Measurements from ENCODE around the gene RHBDF2. TPM values are rescaled to one million over a fixed set of nuclear protein-coding genes. Genes with fewer than 3 reads are reported as not detected.
"Not testable (repeated sequence)": the region's sequence is repeated elsewhere in the genome, so short reads cannot be mapped to it uniquely, and the experiment has no call there.

The RHBDF2 gene
- total RNA-seq, 1 experiment from 2014 or later, result 33.0 TPM

DNA sequence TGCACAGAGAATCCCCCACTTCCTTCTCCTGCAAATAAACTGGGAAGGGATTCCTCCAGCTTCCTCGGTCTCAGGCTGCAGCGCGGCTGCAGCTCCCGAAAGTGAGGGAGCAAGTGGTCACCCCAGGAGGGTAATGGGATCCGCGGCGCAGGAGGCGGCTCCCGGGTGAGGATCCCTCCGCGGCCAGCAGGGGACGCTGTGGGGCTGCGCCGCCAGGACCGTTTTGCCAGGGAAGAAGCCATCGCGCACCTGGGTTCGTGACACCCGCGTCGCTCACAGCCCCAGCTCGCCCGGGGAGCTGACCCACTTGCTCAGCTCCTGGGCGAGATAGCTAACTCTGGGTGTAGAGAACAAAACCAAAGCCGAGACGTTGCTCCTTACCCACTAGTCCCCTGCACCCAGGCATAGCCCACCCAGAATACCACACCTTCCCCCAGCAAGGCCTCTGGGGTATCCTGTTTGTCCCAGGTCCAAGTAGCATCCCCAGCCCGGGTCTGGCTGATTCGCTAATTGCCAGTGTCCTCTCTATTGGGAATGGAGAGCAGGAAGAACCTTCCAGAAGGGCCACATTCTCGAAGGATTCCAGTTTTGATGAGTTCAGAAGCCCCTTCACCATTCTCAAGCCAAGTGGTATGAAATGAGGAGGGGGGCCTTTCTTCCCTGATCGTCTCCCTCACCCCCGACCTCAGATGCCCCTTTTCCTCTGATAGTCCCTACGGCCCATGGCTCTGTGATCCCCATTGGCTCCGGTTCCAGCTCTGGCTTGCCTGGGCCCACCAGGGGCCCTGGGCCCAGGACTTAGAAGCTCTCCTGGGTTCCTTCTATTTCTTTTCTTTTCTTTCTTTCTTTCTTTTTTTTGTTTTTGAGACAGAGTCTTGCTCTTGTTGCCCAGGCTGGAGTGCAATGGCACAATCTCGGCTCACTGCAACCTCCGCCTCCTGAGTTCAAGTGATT lies 22.1 kb upstream of the RHBDF2 start (continued):
- TF ChIP-seq, protein P1, sequence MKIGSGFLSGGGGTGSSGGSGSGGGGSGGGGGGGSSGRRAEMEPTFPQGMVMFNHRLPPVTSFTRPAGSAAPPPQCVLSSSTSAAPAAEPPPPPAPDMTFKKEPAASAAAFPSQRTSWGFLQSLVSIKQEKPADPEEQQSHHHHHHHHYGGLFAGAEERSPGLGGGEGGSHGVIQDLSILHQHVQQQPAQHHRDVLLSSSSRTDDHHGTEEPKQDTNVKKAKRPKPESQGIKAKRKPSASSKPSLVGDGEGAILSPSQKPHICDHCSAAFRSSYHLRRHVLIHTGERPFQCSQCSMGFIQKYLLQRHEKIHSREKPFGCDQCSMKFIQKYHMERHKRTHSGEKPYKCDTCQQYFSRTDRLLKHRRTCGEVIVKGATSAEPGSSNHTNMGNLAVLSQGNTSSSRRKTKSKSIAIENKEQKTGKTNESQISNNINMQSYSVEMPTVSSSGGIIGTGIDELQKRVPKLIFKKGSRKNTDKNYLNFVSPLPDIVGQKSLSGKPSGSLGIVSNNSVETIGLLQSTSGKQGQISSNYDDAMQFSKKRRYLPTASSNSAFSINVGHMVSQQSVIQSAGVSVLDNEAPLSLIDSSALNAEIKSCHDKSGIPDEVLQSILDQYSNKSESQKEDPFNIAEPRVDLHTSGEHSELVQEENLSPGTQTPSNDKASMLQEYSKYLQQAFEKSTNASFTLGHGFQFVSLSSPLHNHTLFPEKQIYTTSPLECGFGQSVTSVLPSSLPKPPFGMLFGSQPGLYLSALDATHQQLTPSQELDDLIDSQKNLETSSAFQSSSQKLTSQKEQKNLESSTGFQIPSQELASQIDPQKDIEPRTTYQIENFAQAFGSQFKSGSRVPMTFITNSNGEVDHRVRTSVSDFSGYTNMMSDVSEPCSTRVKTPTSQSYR (CRISPR knock-in tag; IDR thresholded peaks at IDR 0.05), result no peak
- TF ChIP-seq ZNF671 (CRISPR knock-in tag; IDR thresholded peaks at IDR 0.05), result no peak
- TF ChIP-seq ETV6 (CRISPR knock-in tag; IDR thresholded peaks at IDR 0.05), result peak; percentile 57; the same call in 1 of the 2 replicates
- TF ChIP-seq, protein P2, sequence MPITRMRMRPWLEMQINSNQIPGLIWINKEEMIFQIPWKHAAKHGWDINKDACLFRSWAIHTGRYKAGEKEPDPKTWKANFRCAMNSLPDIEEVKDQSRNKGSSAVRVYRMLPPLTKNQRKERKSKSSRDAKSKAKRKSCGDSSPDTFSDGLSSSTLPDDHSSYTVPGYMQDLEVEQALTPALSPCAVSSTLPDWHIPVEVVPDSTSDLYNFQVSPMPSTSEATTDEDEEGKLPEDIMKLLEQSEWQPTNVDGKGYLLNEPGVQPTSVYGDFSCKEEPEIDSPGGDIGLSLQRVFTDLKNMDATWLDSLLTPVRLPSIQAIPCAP (CRISPR knock-in tag; IDR thresholded peaks at IDR 0.05), result no peak
- TF ChIP-seq ATF3 (CRISPR knock-in tag; conservative IDR thresholded peaks at IDR 0.05), result no peak
- no peak for TF ChIP-seq ZNF416 (CRISPR knock-in tag; IDR thresholded peaks at IDR 0.05)
- TF ChIP-seq E2F4 (CRISPR knock-in tag; IDR thresholded peaks at IDR 0.05; ENCODE audit: borderline replicate concordance, low read depth), result no peak

DNA sequence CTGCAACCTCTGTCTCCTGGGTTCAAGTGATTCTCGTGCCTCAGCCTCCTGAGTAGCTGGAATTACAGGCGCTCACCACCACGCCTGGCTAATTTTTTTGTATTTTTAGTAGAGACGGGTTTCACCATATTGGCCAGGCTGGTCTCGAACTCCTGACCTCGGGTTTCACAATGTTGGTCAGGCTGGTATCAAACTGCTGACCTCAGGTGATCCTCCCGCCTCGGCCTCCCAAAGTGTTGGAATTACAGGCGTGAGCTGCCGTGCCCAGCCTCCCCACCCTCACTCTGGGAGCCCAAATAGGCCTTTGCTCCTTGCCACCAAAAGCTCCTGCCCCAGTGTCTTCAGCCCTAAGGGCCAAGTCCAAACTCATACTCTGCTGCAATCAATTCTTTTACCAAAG lies 20.5 kb upstream of the RHBDF2 start:
- Mint-ChIP-seq H3K27me3 (ENCODE audit: low read depth) (peaks cover 24% of the 10 kb centered on the region), H3K4me1 (peaks cover 17% of the 10 kb centered on the region)
- CTCF ChIA-PET, result interaction anchor here (0.5 to 3.7 kb wide), 4 partner anchors 103 to 379 kb away, joined by 3 to 42 read pairs (median 28); no protein-coding TSS in a partner anchor
- POLR2A ChIA-PET; ATAC-seq; H3K9me3 Mint-ChIP-seq; DNase-seq (ENCODE audit: low spot score); H3K36me3 Mint-ChIP-seq; H3K4me3 Mint-ChIP-seq; H3K27ac Mint-ChIP-seq: not testable (repeated sequence)

GRCh38 chr17:76521262-76521661 lies 20.0 kb upstream of the RHBDF2 start:
- CTCF ChIA-PET, result interaction anchor here (0.5 to 2.8 kb wide), 2 partner anchors 163 to 380 kb away, joined by 3 to 16 read pairs; no protein-coding TSS in a partner anchor
- POLR2A ChIA-PET, result no interaction called here
- DNase-seq (ENCODE audit: low spot score), result no peak
- H3K4me1 Mint-ChIP-seq, result peaks cover 17% of the 10 kb centered on the region
- H3K9me3 Mint-ChIP-seq, result no peaks in the 10 kb centered on the region
- no peak for TF ChIP-seq HMGXB4 (CRISPR knock-in tag; IDR thresholded peaks at IDR 0.05)
- TF ChIP-seq CREM (CRISPR knock-in tag; IDR thresholded peaks at IDR 0.05), result no peak
- TF ChIP-seq, protein P3, sequence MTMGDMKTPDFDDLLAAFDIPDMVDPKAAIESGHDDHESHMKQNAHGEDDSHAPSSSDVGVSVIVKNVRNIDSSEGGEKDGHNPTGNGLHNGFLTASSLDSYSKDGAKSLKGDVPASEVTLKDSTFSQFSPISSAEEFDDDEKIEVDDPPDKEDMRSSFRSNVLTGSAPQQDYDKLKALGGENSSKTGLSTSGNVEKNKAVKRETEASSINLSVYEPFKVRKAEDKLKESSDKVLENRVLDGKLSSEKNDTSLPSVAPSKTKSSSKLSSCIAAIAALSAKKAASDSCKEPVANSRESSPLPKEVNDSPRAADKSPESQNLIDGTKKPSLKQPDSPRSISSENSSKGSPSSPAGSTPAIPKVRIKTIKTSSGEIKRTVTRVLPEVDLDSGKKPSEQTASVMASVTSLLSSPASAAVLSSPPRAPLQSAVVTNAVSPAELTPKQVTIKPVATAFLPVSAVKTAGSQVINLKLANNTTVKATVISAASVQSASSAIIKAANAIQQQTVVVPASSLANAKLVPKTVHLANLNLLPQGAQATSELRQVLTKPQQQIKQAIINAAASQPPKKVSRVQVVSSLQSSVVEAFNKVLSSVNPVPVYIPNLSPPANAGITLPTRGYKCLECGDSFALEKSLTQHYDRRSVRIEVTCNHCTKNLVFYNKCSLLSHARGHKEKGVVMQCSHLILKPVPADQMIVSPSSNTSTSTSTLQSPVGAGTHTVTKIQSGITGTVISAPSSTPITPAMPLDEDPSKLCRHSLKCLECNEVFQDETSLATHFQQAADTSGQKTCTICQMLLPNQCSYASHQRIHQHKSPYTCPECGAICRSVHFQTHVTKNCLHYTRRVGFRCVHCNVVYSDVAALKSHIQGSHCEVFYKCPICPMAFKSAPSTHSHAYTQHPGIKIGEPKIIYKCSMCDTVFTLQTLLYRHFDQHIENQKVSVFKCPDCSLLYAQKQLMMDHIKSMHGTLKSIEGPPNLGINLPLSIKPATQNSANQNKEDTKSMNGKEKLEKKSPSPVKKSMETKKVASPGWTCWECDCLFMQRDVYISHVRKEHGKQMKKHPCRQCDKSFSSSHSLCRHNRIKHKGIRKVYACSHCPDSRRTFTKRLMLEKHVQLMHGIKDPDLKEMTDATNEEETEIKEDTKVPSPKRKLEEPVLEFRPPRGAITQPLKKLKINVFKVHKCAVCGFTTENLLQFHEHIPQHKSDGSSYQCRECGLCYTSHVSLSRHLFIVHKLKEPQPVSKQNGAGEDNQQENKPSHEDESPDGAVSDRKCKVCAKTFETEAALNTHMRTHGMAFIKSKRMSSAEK (CRISPR knock-in tag; IDR thresholded peaks at IDR 0.05; ENCODE audit: borderline replicate concordance), result no peak
- TF ChIP-seq ZNF317 (CRISPR knock-in tag; IDR thresholded peaks at IDR 0.05; ENCODE audit: borderline replicate concordance, low read depth), result no peak
- TF ChIP-seq E2F4 (CRISPR knock-in tag; IDR thresholded peaks at IDR 0.05; ENCODE audit: borderline replicate concordance, low read depth), result no peak
- no peak for TF ChIP-seq NFE2L1 (CRISPR knock-in tag; IDR thresholded peaks at IDR 0.05)
- TF ChIP-seq RELA (CRISPR knock-in tag; IDR thresholded peaks at IDR 0.05; ENCODE audit: borderline replicate concordance), result no peak
- no peak for TF ChIP-seq GABPB1 (CRISPR knock-in tag; IDR thresholded peaks at IDR 0.05)
- TF ChIP-seq, protein P4, sequence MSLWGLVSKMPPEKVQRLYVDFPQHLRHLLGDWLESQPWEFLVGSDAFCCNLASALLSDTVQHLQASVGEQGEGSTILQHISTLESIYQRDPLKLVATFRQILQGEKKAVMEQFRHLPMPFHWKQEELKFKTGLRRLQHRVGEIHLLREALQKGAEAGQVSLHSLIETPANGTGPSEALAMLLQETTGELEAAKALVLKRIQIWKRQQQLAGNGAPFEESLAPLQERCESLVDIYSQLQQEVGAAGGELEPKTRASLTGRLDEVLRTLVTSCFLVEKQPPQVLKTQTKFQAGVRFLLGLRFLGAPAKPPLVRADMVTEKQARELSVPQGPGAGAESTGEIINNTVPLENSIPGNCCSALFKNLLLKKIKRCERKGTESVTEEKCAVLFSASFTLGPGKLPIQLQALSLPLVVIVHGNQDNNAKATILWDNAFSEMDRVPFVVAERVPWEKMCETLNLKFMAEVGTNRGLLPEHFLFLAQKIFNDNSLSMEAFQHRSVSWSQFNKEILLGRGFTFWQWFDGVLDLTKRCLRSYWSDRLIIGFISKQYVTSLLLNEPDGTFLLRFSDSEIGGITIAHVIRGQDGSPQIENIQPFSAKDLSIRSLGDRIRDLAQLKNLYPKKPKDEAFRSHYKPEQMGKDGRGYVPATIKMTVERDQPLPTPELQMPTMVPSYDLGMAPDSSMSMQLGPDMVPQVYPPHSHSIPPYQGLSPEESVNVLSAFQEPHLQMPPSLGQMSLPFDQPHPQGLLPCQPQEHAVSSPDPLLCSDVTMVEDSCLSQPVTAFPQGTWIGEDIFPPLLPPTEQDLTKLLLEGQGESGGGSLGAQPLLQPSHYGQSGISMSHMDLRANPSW (CRISPR knock-in tag; conservative IDR thresholded peaks at IDR 0.05; ENCODE audit: low read depth), result no peak
- no peaks in the 10 kb centered on the region for H3K36me3 Mint-ChIP-seq
- no peak for ATAC-seq
- H3K4me3 Mint-ChIP-seq, result no peak overlapping the region
- 0 out of 2 replicates have a peak overlapping the region, but pooled peaks have one; percentile 74 for H3K27ac Mint-ChIP-seq
- H3K27me3 Mint-ChIP-seq (ENCODE audit: low read depth), result peaks cover 24% of the 10 kb centered on the region

Measured in WTC11 (cell line).